Right cardiac atrium (tissue), 5 donors: ENCODE measurements around the gene TACSTD2. TPM values are rescaled to one million over a fixed set of nuclear protein-coding genes. Genes with fewer than 3 reads are reported as not detected.
"Not testable (repeated sequence)": the region's sequence is repeated elsewhere in the genome, so short reads cannot be mapped to it uniquely, and the experiment has no call there.

Experiments used
- ATAC-seq, 2 donors: fragments of 200-7000 bp; cut with Tn5 transposase; one replicate each; pipeline versions ENCODE4 v1.8.0 to v1.9.1; 2020; ENCODE audit warnings: moderate library complexity in 2 of 2, mild to moderate bottlenecking in 1 of 2
- DNase-seq, 3 donors: peaks; one replicate each; pipeline ENCODE4 v3.0.0-alpha.2; 2020
- H3K27ac ChIP-seq: one replicate; pipeline ENCODE4 v1.5.1; 2013; ENCODE audit warnings: mild to moderate bottlenecking, low read length, control low read depth, moderate library complexity
- H3K27me3 ChIP-seq: one replicate; pipeline ENCODE4 v1.6.1; 2013; ENCODE audit not compliant: control insufficient read depth, insufficient read depth
- H3K4me1 ChIP-seq: one replicate; pipeline ENCODE4 v1.6.1; 2013; ENCODE audit warnings: low read length; ENCODE audit not compliant: control insufficient read depth, insufficient read depth
- H3K4me3 ChIP-seq: one replicate; pipeline ENCODE4 v1.5.1; 2013; ENCODE audit warnings: low read length, control low read depth
- H3K9me3 ChIP-seq: one replicate; pipeline ENCODE4 v1.6.1; 2013; ENCODE audit warnings: low read length; ENCODE audit not compliant: control insufficient read depth
- WGBS: extraction: QIAGEN DNeasy Blood & Tissue Kit; methylation state at CpG from one replicate; pipeline ENCODE4 v1.1.7; 2013; 5-methylcytosine and 5-hydroxymethylcytosine counted together
- intact Hi-C, 4 donors: fragments of 100-400 bp; cut with DNase I; formaldehyde crosslinking; loops; one replicate each; pipeline versions ENCODE4 v1.11.0 to v1.14.0; 2022 to 2023
- polyA plus RNA-seq: library from polyadenylated mRNA; stranded (reverse); fragments of 200-250 nt; gene quantifications from one replicate; pipeline ENCODE4 v1.2.3, GENCODE V29; 2013
- total RNA-seq, 4 donors: library from RNA; stranded (reverse); fragmentation: NEBNext Ultra II Directional; extraction: Animal tissue kit (Norgen Biotek cat#: 25700); gene quantifications; one replicate each; pipeline ENCODE4 v1.2.1, GENCODE V29; 2021
- donor health status: healthy with polysubstance abuse.
- donor health status: DM: no; HTN: yes; CAD: no.
- donor health status: DM: no; HTN: no; CAD: no.
- donor health status: DM: no; HTN: yes; CAD: no; lungs with severe emphysema.
- donor health status: DM: yes; HTN: yes; CAD: no.

The TACSTD2 gene
- total and polyA plus RNA-seq, 5 donors = 0.09 to 0.33 (median 0.15) TPM

- H3K9me3 ChIP-seq, H3K27ac ChIP-seq, intact Hi-C loops, H3K27me3 ChIP-seq, ATAC-seq, DNase-seq, H3K4me1 ChIP-seq, H3K4me3 ChIP-seq: not testable (repeated sequence)
- 83% methylated on average over 1 of the region's 1 CpG for WGBS
Measured at GRCh38 chr1:58563715-58564114, 13.3 kb downstream of the TACSTD2 start.

- Histone ChIP-seq H3K27me3 (peaks cover 2% of the 10 kb centered on the region), H3K4me1 (no peaks in the 10 kb centered on the region), H3K27ac (no peak overlapping the region), H3K9me3 (no peaks in the 10 kb centered on the region), H3K4me3 (no peak overlapping the region)
- 64% methylated on average over 6 of the region's 6 CpGs for WGBS
- ATAC-seq (no peak), DNase-seq (no peak)
- intact Hi-C loops = no loop called here
Measured at GRCh38 chr1:58561633-58562032, 15.4 kb downstream of the TACSTD2 start.

GRCh38 chr1:58555393-58555792, 21.7 kb downstream of the TACSTD2 start:
- no peak overlapping the region for H3K4me3 ChIP-seq
- peaks cover 2% of the 10 kb centered on the region for H3K27me3 ChIP-seq
- no peak overlapping the region for H3K27ac ChIP-seq
- no peak for DNase-seq
- intact Hi-C loops = no loop called here
- H3K4me1 ChIP-seq = no peaks in the 10 kb centered on the region
- WGBS = 99% methylated on average over 1 of the region's 1 CpG
- no peaks in the 10 kb centered on the region for H3K9me3 ChIP-seq
- no peak for ATAC-seq

- no peaks in the 10 kb centered on the region for H3K27me3 ChIP-seq
- no peak overlapping the region for H3K4me3 ChIP-seq
- no peaks in the 10 kb centered on the region for H3K9me3 ChIP-seq
- DNase-seq (peak; percentile 51 to 54 (median 53)), ATAC-seq (peak in 1 of 2 donors; percentile 34)
- H3K27ac ChIP-seq = no peak overlapping the region
- H3K4me1 ChIP-seq = no peaks in the 10 kb centered on the region
- intact Hi-C loops = no loop called here
- WGBS = 41% methylated on average over 9 of the region's 9 CpGs
Measured at GRCh38 chr1:58551186-58552140, 25.6 kb downstream of the TACSTD2 start.

GRCh38 chr1:58549291-58549690, 27.8 kb downstream of the TACSTD2 start:
- intact Hi-C loops = not testable (repeated sequence)

GRCh38 chr1:58548371-58548770, 28.7 kb downstream of the TACSTD2 start:
- no peaks in the 10 kb centered on the region for H3K27me3 ChIP-seq
- WGBS = 83% methylated on average over 2 of the region's 2 CpGs
- no peaks in the 10 kb centered on the region for H3K4me1 ChIP-seq
- H3K4me3 ChIP-seq = no peak overlapping the region
- DNase-seq (no peak), ATAC-seq (no peak)
- intact Hi-C loops = no loop called here
- H3K9me3 ChIP-seq = no peaks in the 10 kb centered on the region
- no peak overlapping the region for H3K27ac ChIP-seq

More at GRCh38 chr1:58549291-58549690, 27.8 kb downstream of the TACSTD2 start:
- not testable (repeated sequence) for DNase-seq, H3K27ac ChIP-seq, H3K4me3 ChIP-seq, H3K27me3 ChIP-seq, H3K9me3 ChIP-seq, ATAC-seq, H3K4me1 ChIP-seq
- WGBS = 43% methylated on average over 6 of the region's 6 CpGs

- intact Hi-C loops = no loop called here
- peak within 1 kb of the TSS; percentile 80 for H3K4me3 ChIP-seq
- no peaks in the 10 kb centered on the region for H3K4me1 ChIP-seq
- no peaks in the 10 kb centered on the region for H3K9me3 ChIP-seq
- ATAC-seq = peak; percentile 99 to 100
- 1% methylated on average over 46 of the region's 46 CpGs for WGBS
- H3K27me3 ChIP-seq = no peaks in the 10 kb centered on the region
- DNase-seq = peak; percentile 99
- peak within 1 kb of the TSS; percentile 95 for H3K27ac ChIP-seq
Measured at GRCh38 chr1:58546520-58547308, 30.3 kb downstream of the TACSTD2 start, which contains the start of gene OMA1. OMA1 (minus strand) TSS chr1:58546726; CDS start chr1:58539294, 7,432 bp downstream.

GRCh38 chr1:58545591-58546519, 31.2 kb downstream of the TACSTD2 start:
- ATAC-seq (peak; percentile 91 to 93), DNase-seq (peak; percentile 87 to 93 (median 93))
- Histone ChIP-seq H3K4me1 (no peaks in the 10 kb centered on the region), H3K27ac (peak overlapping the region; percentile 95), H3K9me3 (no peaks in the 10 kb centered on the region), H3K4me3 (peak overlapping the region; percentile 80), H3K27me3 (no peaks in the 10 kb centered on the region)
- intact Hi-C loops = no loop called here
- WGBS = under 1% methylated on average over 43 of the region's 43 CpGs

- no peak overlapping the region for H3K27ac ChIP-seq
- WGBS = 77% methylated on average over 1 of the region's 1 CpG
Measured at GRCh38 chr1:58543260-58543659, 33.8 kb downstream of the TACSTD2 start.

GRCh38 chr1:58539553-58539952, 37.5 kb downstream of the TACSTD2 start:
- Histone ChIP-seq H3K27ac (no peak overlapping the region), H3K9me3 (no peaks in the 10 kb centered on the region), H3K4me1 (no peaks in the 10 kb centered on the region), H3K27me3 (no peaks in the 10 kb centered on the region), H3K4me3 (no peak overlapping the region)
- DNase-seq (no peak), ATAC-seq (no peak)
- intact Hi-C loops = no loop called here
- WGBS = 72% methylated on average over 2 of the region's 2 CpGs

More at GRCh38 chr1:58543260-58543659, 33.8 kb downstream of the TACSTD2 start:
- Histone ChIP-seq H3K4me3 (no peak overlapping the region), H3K27me3 (no peaks in the 10 kb centered on the region), H3K9me3 (no peaks in the 10 kb centered on the region), H3K4me1 (no peaks in the 10 kb centered on the region)
- intact Hi-C loops = no loop called here
- DNase-seq = no peak
- ATAC-seq = no peak
